Measurements from ENCODE around the gene AGTPBP1.

DNA sequence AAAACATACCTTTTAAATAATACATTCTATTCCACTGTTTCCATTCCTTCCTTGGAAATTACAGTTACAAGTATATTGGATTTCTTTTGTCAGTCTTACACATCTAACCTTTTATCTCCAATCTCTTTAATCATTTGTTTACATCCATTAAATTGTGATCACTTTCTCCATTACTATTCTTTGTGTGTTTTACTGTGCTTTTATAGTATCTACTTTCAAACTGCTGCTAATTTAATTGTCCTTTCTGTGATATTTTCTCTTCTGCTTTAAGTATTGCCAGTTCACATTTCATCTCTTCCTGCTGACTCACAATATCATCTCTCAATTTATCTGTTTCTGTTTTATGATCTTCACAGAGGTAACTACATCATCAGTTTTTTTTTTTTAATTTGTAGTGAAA lies 39.6 kb downstream of the AGTPBP1 start:
- TF ChIP-seq, protein P1, sequence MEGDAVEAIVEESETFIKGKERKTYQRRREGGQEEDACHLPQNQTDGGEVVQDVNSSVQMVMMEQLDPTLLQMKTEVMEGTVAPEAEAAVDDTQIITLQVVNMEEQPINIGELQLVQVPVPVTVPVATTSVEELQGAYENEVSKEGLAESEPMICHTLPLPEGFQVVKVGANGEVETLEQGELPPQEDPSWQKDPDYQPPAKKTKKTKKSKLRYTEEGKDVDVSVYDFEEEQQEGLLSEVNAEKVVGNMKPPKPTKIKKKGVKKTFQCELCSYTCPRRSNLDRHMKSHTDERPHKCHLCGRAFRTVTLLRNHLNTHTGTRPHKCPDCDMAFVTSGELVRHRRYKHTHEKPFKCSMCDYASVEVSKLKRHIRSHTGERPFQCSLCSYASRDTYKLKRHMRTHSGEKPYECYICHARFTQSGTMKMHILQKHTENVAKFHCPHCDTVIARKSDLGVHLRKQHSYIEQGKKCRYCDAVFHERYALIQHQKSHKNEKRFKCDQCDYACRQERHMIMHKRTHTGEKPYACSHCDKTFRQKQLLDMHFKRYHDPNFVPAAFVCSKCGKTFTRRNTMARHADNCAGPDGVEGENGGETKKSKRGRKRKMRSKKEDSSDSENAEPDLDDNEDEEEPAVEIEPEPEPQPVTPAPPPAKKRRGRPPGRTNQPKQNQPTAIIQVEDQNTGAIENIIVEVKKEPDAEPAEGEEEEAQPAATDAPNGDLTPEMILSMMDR (IDR thresholded peaks at IDR 0.05) = no peak
- TF ChIP-seq POLR2A (IDR thresholded peaks at IDR 0.05) = no peak

All from lower leg skin (tissue), 3 donors.